Nephron (organoid): Measurements from ENCODE around the gene WDR20.

Source experiments
- H3K27ac Mint-ChIP-seq, 3 experiments: 2 replicates each; pipeline ENCODE4 v1.8.0; 2020; ENCODE audit warnings: mixed read lengths in 3 of 3, mild to moderate bottlenecking in 2 of 3, moderate library complexity in 1 of 3
- H3K27me3 Mint-ChIP-seq: 2 replicates; pipeline ENCODE4 v1.8.0; 2021; ENCODE audit warnings: low read depth, mild to moderate bottlenecking, moderate library complexity, mixed read lengths
- H3K36me3 Mint-ChIP-seq: 2 replicates; pipeline ENCODE4 v1.8.0; 2020; ENCODE audit warnings: low read depth, mixed read lengths
- H3K4me1 Mint-ChIP-seq: 2 replicates; pipeline ENCODE4 v1.8.0; 2020; ENCODE audit warnings: mixed read lengths
- H3K4me3 Mint-ChIP-seq, 3 experiments: 2 replicates each; pipeline ENCODE4 v1.8.0; 2020; ENCODE audit warnings: mild to moderate bottlenecking in 3 of 3, mixed read lengths in 3 of 3, moderate library complexity in 2 of 3
- H3K9me3 Mint-ChIP-seq: 2 replicates; pipeline ENCODE4 v1.8.0; 2020; ENCODE audit warnings: mixed read lengths
- TF ChIP-seq, protein P1 (sequence below), 3 experiments: fragments of 200-600 bp; sonication (generic); IDR thresholded peaks; one replicate each; pipeline ENCODE4 v1.5.0; 2021; ENCODE audit warnings: antibody characterized with exemption in 3 of 3; ENCODE audit not compliant: unreplicated experiment in 3 of 3

WDR20 gene

DNA sequence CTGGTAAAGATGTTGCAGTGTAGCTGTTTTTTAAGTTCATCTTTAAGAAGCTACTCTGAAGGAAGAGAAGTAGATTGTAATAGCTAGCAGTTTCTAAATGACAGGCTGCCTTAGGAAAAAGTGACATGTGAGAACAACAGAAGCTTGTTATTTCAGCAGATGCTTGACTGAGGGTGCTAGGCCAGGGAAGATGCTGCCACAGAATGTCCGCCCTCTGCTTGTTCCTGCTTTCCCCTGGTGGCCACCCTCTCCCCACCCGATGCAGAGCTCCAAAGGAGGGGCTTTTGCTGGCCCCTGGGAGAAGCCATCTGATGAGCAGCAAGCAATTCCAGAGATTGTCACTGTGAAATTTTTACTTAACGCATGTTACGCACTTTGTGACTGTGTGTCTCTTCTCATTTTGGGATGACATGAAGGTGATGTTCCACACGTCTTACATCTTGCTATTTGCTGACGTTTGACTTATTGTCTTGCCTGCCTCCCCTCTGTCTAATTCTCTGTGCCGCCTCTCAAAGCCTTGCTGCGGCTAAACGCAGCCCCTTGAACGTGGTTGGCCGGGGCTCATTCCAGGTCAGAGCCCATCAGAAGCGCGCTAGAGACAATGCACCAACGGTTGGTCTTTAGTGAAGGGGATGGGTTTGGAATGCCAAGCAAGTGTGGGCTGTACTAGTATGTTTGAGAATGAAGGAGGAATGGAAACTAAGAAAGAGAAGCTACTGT, 44.8 kb downstream of the WDR20 start:
- peaks cover 61% of the 10 kb centered on the region for H3K4me1 Mint-ChIP-seq
- H3K36me3 Mint-ChIP-seq, result no peaks in the 10 kb centered on the region
- H3K9me3 Mint-ChIP-seq, result no peaks in the 10 kb centered on the region
- H3K27ac Mint-ChIP-seq, result no peak overlapping the region
- TF ChIP-seq, protein P1, sequence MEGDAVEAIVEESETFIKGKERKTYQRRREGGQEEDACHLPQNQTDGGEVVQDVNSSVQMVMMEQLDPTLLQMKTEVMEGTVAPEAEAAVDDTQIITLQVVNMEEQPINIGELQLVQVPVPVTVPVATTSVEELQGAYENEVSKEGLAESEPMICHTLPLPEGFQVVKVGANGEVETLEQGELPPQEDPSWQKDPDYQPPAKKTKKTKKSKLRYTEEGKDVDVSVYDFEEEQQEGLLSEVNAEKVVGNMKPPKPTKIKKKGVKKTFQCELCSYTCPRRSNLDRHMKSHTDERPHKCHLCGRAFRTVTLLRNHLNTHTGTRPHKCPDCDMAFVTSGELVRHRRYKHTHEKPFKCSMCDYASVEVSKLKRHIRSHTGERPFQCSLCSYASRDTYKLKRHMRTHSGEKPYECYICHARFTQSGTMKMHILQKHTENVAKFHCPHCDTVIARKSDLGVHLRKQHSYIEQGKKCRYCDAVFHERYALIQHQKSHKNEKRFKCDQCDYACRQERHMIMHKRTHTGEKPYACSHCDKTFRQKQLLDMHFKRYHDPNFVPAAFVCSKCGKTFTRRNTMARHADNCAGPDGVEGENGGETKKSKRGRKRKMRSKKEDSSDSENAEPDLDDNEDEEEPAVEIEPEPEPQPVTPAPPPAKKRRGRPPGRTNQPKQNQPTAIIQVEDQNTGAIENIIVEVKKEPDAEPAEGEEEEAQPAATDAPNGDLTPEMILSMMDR (IDR thresholded peaks at IDR 0.05; ENCODE audit: unreplicated experiment in 3 of 3), result no peak
- H3K4me3 Mint-ChIP-seq, result no peak overlapping the region
- H3K27me3 Mint-ChIP-seq, result no peaks in the 10 kb centered on the region

DNA sequence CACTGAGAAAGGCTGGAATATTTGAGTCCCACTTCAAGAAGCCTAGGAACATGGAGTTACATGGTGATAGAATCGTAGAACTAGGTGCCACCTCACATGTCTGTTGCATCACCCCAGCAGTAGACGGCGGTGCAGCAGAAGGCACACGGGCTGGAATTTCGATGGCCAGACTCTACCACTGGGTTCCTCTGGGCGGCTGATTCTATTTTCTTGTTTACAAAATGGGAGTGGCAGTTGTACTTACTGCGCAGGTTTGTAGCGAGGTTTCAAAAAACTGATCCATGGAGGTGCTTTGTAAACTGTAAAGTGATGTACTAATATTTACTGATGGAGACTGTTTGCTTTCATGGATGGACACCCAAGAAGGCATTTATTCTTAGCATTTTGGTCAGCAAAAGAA, 45.7 kb downstream of the WDR20 start:
- H3K4me3 Mint-ChIP-seq, result no peak overlapping the region
- H3K27me3 Mint-ChIP-seq, result no peaks in the 10 kb centered on the region
- H3K9me3 Mint-ChIP-seq, result no peaks in the 10 kb centered on the region
- H3K36me3 Mint-ChIP-seq, result no peaks in the 10 kb centered on the region
- TF ChIP-seq, protein P1 (IDR thresholded peaks at IDR 0.05; ENCODE audit: unreplicated experiment in 3 of 3), result no peak
- peaks cover 58% of the 10 kb centered on the region for H3K4me1 Mint-ChIP-seq
- H3K27ac Mint-ChIP-seq, result no peak overlapping the region

DNA sequence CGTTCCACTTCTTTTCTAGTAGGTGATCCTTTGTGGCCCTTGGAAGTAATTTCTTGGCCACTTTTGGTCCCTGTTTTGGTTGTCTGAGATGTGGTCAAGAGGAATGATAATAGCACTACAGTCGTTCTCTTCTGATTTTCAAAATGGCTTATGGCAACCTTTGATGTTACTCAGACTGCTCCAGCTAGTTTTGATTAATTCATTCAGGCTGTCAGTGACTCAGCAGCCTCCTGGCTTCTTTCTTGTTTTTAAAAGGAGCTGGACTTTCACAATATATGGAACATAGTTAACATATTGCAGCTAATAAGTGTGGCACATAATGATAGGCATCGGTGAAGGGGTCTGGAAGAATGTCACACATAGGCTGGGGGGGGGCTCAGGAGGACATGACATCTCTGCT, 47.3 kb downstream of the WDR20 start:
- peaks cover 51% of the 10 kb centered on the region for H3K4me1 Mint-ChIP-seq
- no peaks in the 10 kb centered on the region for H3K9me3 Mint-ChIP-seq

DNA sequence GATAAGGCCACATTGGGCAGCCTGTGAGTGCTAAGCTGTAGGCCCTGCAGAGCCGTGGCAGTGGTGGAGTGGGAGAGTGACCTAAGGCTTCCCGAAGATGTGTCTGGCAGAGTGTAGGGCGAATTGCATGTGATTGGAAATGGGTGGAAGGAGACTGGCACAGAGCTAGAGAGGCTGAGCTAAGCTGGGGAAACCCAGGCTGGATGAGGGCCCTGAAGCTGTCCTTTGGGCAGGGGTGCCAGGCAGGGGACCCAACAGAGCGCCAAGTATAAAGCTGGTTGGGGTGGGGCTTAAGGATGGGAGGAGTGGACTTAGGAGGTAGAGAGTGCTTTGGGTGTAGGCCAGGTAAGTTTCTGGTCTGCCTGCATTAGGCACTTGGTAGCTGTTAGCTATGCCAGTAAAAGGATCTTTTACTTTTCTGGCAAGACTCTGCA, 47.9 kb downstream of the WDR20 start:
- H3K9me3 Mint-ChIP-seq, result no peaks in the 10 kb centered on the region
- no peaks in the 10 kb centered on the region for H3K36me3 Mint-ChIP-seq
- no peak overlapping the region for H3K4me3 Mint-ChIP-seq
- H3K27ac Mint-ChIP-seq, result peak overlapping the region; percentile 27 to 69 (median 31)
- H3K27me3 Mint-ChIP-seq, result no peaks in the 10 kb centered on the region
- TF ChIP-seq, protein P1 (IDR thresholded peaks at IDR 0.05; ENCODE audit: unreplicated experiment in 3 of 3), result no peak
- peaks cover 53% of the 10 kb centered on the region for H3K4me1 Mint-ChIP-seq

More for the DNA sequence above, 47.3 kb downstream of the WDR20 start:
- TF ChIP-seq, protein P1 (IDR thresholded peaks at IDR 0.05; ENCODE audit: unreplicated experiment in 3 of 3), result no peak
- no peaks in the 10 kb centered on the region for H3K36me3 Mint-ChIP-seq
- H3K4me3 Mint-ChIP-seq, result no peak overlapping the region
- H3K27me3 Mint-ChIP-seq, result no peaks in the 10 kb centered on the region
- H3K27ac Mint-ChIP-seq, result peak overlapping the region; percentile 27 to 69 (median 31)

DNA sequence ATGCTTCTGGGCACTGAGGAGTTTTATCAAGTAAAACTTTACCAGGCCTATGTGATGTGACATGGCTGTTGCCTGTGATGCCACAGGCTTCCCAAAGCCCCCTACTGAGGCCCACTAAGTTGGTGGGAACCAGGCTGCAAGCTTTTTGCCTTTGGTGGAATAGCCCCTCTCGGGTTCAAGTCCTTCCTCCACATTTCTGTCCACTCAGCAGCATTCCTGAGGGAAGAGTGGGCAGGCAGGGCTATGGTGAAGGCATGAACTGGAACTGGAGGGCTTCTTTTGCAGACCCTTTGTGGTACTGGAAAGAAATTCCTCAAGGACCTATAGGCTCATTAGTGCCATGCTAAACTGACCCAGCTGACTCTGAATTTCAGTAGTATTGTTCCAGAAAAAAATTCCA, 48.5 kb downstream of the WDR20 start:
- no peak overlapping the region for H3K27ac Mint-ChIP-seq
- H3K9me3 Mint-ChIP-seq, result no peaks in the 10 kb centered on the region
- H3K27me3 Mint-ChIP-seq, result no peaks in the 10 kb centered on the region
- no peaks in the 10 kb centered on the region for H3K36me3 Mint-ChIP-seq
- TF ChIP-seq, protein P1 (IDR thresholded peaks at IDR 0.05; ENCODE audit: unreplicated experiment in 3 of 3), result no peak
- no peak overlapping the region for H3K4me3 Mint-ChIP-seq
- peaks cover 53% of the 10 kb centered on the region for H3K4me1 Mint-ChIP-seq

DNA sequence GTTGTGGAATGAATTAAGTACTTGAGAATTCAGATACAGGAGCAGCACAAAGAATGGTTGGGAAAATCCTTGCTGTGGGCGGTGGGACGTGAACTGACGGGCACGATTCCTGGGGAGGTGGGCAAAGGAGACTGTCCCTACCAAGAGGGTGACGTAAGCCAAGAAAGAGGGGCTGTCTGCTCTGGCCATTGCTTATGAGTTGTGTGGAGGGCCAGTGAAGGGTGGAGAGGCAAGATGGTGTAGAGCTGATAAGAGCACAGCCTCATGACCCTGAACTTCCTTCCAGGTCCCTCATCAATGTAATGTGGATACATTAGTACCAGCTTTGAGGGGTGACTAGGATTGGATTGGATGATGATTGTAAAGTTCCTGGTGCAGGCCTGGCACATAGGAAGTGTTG, 50.2 kb downstream of the WDR20 start:
- Mint-ChIP-seq H3K9me3 (no peaks in the 10 kb centered on the region), H3K4me1 (peaks cover 41% of the 10 kb centered on the region)
- TF ChIP-seq, protein P1 (IDR thresholded peaks at IDR 0.05; ENCODE audit: unreplicated experiment in 3 of 3), result no peak

More for the DNA sequence above, 50.2 kb downstream of the WDR20 start:
- H3K27ac Mint-ChIP-seq, result peak overlapping the region in 1 of 3 experiments; percentile 29
- no peak overlapping the region for H3K4me3 Mint-ChIP-seq
- no peaks in the 10 kb centered on the region for H3K27me3 Mint-ChIP-seq
- no peaks in the 10 kb centered on the region for H3K36me3 Mint-ChIP-seq
